HPDE6-E6E7 (cell line): Measurements from ENCODE around the gene GPR55.

Experiments used
- DNase-seq: peaks from one replicate; pipeline ENCODE4 v3.0.0; 2011; ENCODE audit warnings: missing footprints; ENCODE audit errors: extremely low spot score

Gene GPR55

GRCh38 chr2:230900336-230900995, 24.6 kb downstream of the GPR55 start:
- no peak for DNase-seq

- DNase-seq = no peak
Measured at GRCh38 chr2:230899786-230900185, 25.3 kb downstream of the GPR55 start.

- DNase-seq = no peak
Measured at GRCh38 chr2:230899287-230899686, 25.8 kb downstream of the GPR55 start.

- no peak for DNase-seq
Measured at GRCh38 chr2:230898713-230899091, 26.3 kb downstream of the GPR55 start.

- no peak for DNase-seq
Measured at GRCh38 chr2:230898016-230898712, 26.9 kb downstream of the GPR55 start.

- DNase-seq = no peak
Measured at GRCh38 chr2:230896346-230897115, 28.5 kb downstream of the GPR55 start.

GRCh38 chr2:230895536-230896345, 29.3 kb downstream of the GPR55 start:
- no peak for DNase-seq

GRCh38 chr2:230893841-230894781, 30.9 kb downstream of the GPR55 start:
- DNase-seq = no peak

- DNase-seq = no peak
Measured at GRCh38 chr2:230893338-230893737, 31.7 kb downstream of the GPR55 start.

- no peak for DNase-seq
Measured at GRCh38 chr2:230891509-230891908, 33.5 kb downstream of the GPR55 start.

- no peak for DNase-seq
Measured at GRCh38 chr2:230891064-230891463, 34.0 kb downstream of the GPR55 start.

GRCh38 chr2:230890646-230891045, 34.4 kb downstream of the GPR55 start:
- DNase-seq = no peak

- DNase-seq = no peak
Measured at GRCh38 chr2:230889911-230890601, 35.0 kb downstream of the GPR55 start.

GRCh38 chr2:230888824-230889400, 36.1 kb downstream of the GPR55 start:
- DNase-seq = no peak

- DNase-seq = no peak
Measured at GRCh38 chr2:230887342-230887741, 37.7 kb downstream of the GPR55 start.

- no peak for DNase-seq
Measured at GRCh38 chr2:230886671-230887071, 38.4 kb downstream of the GPR55 start.

GRCh38 chr2:230886206-230886605, 38.8 kb downstream of the GPR55 start:
- no peak for DNase-seq

GRCh38 chr2:230885463-230886130, 39.4 kb downstream of the GPR55 start:
- no peak for DNase-seq

GRCh38 chr2:230881840-230882239, 43.2 kb downstream of the GPR55 start:
- DNase-seq = no peak
